ENCODE measurements around the gene NEURL1. TPM values are rescaled to one million over a fixed set of nuclear protein-coding genes. Genes with fewer than 3 reads are reported as not detected.
A peak's percentile ranks its signal among the peaks of the same experiment; 100 is the strongest.

NEURL1 gene
- total RNA-seq, 2 donors from 2014 or later: 0.37 to 0.38 TPM

- Mint-ChIP-seq H3K36me3 (ENCODE audit: low read depth) (no peaks in the 10 kb centered on the region), H3K4me1 (peaks cover 5% of the 10 kb centered on the region), H3K9me3 (no peaks in the 10 kb centered on the region), H3K27me3 (ENCODE audit: insufficient read depth) (peaks cover 25% of the 10 kb centered on the region), H3K27ac (no peak overlapping the region), H3K4me3 (no peak overlapping the region)
- no peaks in the 10 kb centered on the region for H3K36me3 ChIP-seq (ENCODE audit: control insufficient read depth, insufficient read depth, low read length)
- H3K9me3 ChIP-seq (ENCODE audit: control insufficient read depth, low read length): no peaks in the 10 kb centered on the region
- no peak overlapping the region for H3K27ac ChIP-seq (ENCODE audit: low read depth, low read length)
- WGBS, 2 experiments (ENCODE audit: insufficient coverage in 1 of 2, insufficient read length in 1 of 2): 86 to 96% methylated on average over 1 to 2 of the region's 2 CpGs
- no peaks in the 10 kb centered on the region for H3K4me1 ChIP-seq (ENCODE audit: control insufficient read depth, insufficient read depth, low read length)
- peaks cover 4% of the 10 kb centered on the region for H3K27me3 ChIP-seq (ENCODE audit: control insufficient read depth, insufficient read depth, low read length, poor library complexity, severe bottlenecking)
- DNase-seq: no peak
- H3K9ac ChIP-seq (ENCODE audit: extremely low read depth, low read length, poor library complexity, severe bottlenecking): no peak overlapping the region
- TF ChIP-seq CTCF (conservative IDR thresholded peaks at IDR 0.05): no peak
- no peak overlapping the region for H3K4me3 ChIP-seq (ENCODE audit: low read length)
Measured at GRCh38 chr10:103487410-103487708, 6.1 kb upstream of the NEURL1 start.

GRCh38 chr10:103490986-103491314, 2.6 kb upstream of the NEURL1 start:
- Histone ChIP-seq H3K9me3 (ENCODE audit: control insufficient read depth, low read length) (no peaks in the 10 kb centered on the region), H3K27ac (ENCODE audit: low read depth, low read length) (no peak overlapping the region), H3K9ac (ENCODE audit: extremely low read depth, low read length, poor library complexity, severe bottlenecking) (no peak overlapping the region), H3K36me3 (ENCODE audit: control insufficient read depth, insufficient read depth, low read length) (no peaks in the 10 kb centered on the region), H3K4me3 (ENCODE audit: low read length) (no peak overlapping the region), H3K4me1 (ENCODE audit: control insufficient read depth, insufficient read depth, low read length) (no peaks in the 10 kb centered on the region), H3K27me3 (ENCODE audit: control insufficient read depth, insufficient read depth, low read length, poor library complexity, severe bottlenecking) (peaks cover 37% of the 10 kb centered on the region)
- Mint-ChIP-seq H3K27ac (no peak overlapping the region), H3K4me1 (peaks cover 9% of the 10 kb centered on the region), H3K36me3 (ENCODE audit: low read depth) (no peaks in the 10 kb centered on the region), H3K4me3 (no peak overlapping the region), H3K9me3 (no peaks in the 10 kb centered on the region), H3K27me3 (ENCODE audit: insufficient read depth) (peaks cover 52% of the 10 kb centered on the region)
- DNase-seq: no peak
- TF ChIP-seq CTCF (conservative IDR thresholded peaks at IDR 0.05): no peak
- 100% methylated on average over 1 of the region's 1 CpG; no CpG with 5 or more reads in 1 of the 2 experiments for WGBS, 2 experiments (ENCODE audit: insufficient coverage in 1 of 2, insufficient read length in 1 of 2)

DNA sequence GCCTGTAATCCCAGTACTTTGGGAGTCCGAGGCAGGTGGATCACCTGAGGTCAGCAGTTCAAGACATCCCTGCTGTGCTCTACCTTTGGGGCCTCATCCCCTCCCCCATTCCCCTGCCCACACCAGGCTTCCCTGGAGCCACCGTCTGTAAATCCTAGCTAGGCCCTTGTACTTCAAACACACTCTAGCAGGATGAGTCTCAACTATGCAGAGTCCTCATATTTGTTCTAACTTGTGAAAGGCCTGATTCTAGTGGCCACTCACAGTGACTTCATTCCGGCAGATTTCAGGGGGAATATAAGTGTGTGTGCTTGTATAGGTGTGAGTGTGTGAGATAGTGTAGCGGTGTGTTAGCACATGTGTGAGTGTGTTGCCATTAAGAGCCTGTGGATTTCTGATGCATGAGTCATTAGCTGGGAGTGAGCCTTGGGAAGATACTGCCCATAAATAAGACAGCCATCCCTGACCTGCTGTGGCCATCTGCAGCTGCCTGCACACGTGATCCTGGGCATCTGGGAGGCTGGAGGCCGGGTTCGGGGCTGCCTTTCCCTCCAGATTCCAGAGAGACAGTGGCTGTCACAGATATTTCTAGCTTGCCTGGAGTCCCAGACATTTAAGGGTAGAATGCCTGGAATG, 1.7 kb upstream of the NEURL1 start:
- 62 to 73% methylated on average over 5 to 7 of the region's 7 CpGs for WGBS, 2 experiments (ENCODE audit: insufficient coverage in 1 of 2, insufficient read length in 1 of 2)
- DNase-seq: peak; percentile 64
- Histone ChIP-seq H3K9me3 (ENCODE audit: control insufficient read depth, low read length) (no peaks in the 10 kb centered on the region), H3K27me3 (ENCODE audit: control insufficient read depth, insufficient read depth, low read length, poor library complexity, severe bottlenecking) (peaks cover 46% of the 10 kb centered on the region), H3K4me1 (ENCODE audit: control insufficient read depth, insufficient read depth, low read length) (no peaks in the 10 kb centered on the region), H3K9ac (ENCODE audit: extremely low read depth, low read length, poor library complexity, severe bottlenecking) (no peak overlapping the region), H3K36me3 (ENCODE audit: control insufficient read depth, insufficient read depth, low read length) (no peaks in the 10 kb centered on the region), H3K27ac (ENCODE audit: low read depth, low read length) (no peak overlapping the region), H3K4me3 (ENCODE audit: low read length) (no peak overlapping the region)
- Mint-ChIP-seq H3K36me3 (ENCODE audit: low read depth) (no peaks in the 10 kb centered on the region), H3K9me3 (no peaks in the 10 kb centered on the region), H3K27me3 (ENCODE audit: insufficient read depth) (peaks cover 61% of the 10 kb centered on the region), H3K4me3 (no peak overlapping the region), H3K4me1 (peaks cover 9% of the 10 kb centered on the region), H3K27ac (no peak overlapping the region)
- TF ChIP-seq CTCF (conservative IDR thresholded peaks at IDR 0.05): no peak

All from endodermal cell (in vitro differentiated cells).